Heart right ventricle (tissue), 16 donors: ENCODE results near the gene PAK4. TPM values are rescaled to one million over a fixed set of nuclear protein-coding genes. Genes with fewer than 3 reads are reported as not detected.

Experiments used
- ATAC-seq, 8 donors: fragments of 200-7000 bp; cut with Tn5 transposase; one replicate each; pipeline ENCODE4 v1.9.1; 2020; ENCODE audit warnings: mild to moderate bottlenecking in 8 of 8, moderate library complexity in 8 of 8, moderate number of reproducible peaks in 1 of 8
- DNase-seq, 2 donors: peaks; one replicate each; pipeline ENCODE4 v3.0.0-alpha.2; 2020
- H3K27ac ChIP-seq, 10 donors: fragments of 200-600 bp; sonication (generic) in 2 of 10; one replicate each; pipeline versions ENCODE4 v1.5.0 to v1.8.0; 2020 to 2022; ENCODE audit warnings: mild to moderate bottlenecking in 3 of 10
- H3K27me3 ChIP-seq, 7 donors: fragments of 200-600 bp; one replicate each; pipeline ENCODE4 v1.8.0; 2021 to 2022; ENCODE audit warnings: mild to moderate bottlenecking in 2 of 7
- H3K36me3 ChIP-seq, 9 donors: fragments of 200-600 bp; sonication (generic) in 1 of 9; one replicate each; pipeline versions ENCODE4 v1.5.0 to v1.8.0; 2020 to 2022; ENCODE audit warnings: mild to moderate bottlenecking in 2 of 9
- H3K4me1 ChIP-seq, 9 donors: fragments of 200-600 bp; sonication (generic) in 1 of 9; one replicate each; pipeline versions ENCODE4 v1.5.0 to v1.8.0; 2020 to 2022; ENCODE audit warnings: mild to moderate bottlenecking in 4 of 9
- H3K4me3 ChIP-seq, 10 donors: fragments of 200-600 bp; sonication (generic) in 2 of 10; one replicate each; pipeline versions ENCODE4 v1.5.0 to v1.8.0; 2020 to 2022; ENCODE audit warnings: mild to moderate bottlenecking in 7 of 10, moderate library complexity in 2 of 10
- H3K9me3 ChIP-seq, 11 donors: fragments of 200-600 bp in 10 of 11; sonication (generic) in 2 of 11; one replicate each; pipeline versions ENCODE4 v1.5.0 to v1.8.0; 2013 to 2022; ENCODE audit warnings: mild to moderate bottlenecking in 2 of 11, control low read depth in 1 of 11, moderate library complexity in 1 of 11
- CTCF ChIP-seq, 9 donors: fragments of 200-600 bp; sonication (generic) in 2 of 9; IDR thresholded peaks; one replicate each; pipeline versions ENCODE4 v1.5.0 to v1.8.0; 2021 to 2022; ENCODE audit warnings: antibody characterized with exemption in 9 of 9, mild to moderate bottlenecking in 5 of 9, moderate library complexity in 1 of 9
- WGBS, 2 donors: extraction: QIAGEN DNeasy Blood & Tissue Kit; methylation state at CpG; one replicate each; pipeline ENCODE4 v1.1.7; 2013; ENCODE audit warnings: inconsistent platforms in 1 of 2; 5-methylcytosine and 5-hydroxymethylcytosine counted together
- intact Hi-C, 10 donors: fragments of 100-400 bp; cut with DNase I; formaldehyde crosslinking; loops; one replicate each; pipeline versions ENCODE4 v1.11.1 to v1.14.2; 2022
- polyA plus RNA-seq, 2 donors: library from polyadenylated mRNA; stranded (reverse); fragments of 200-250 nt; gene quantifications; one replicate each; pipeline ENCODE4 v1.2.3, GENCODE V29; 2013
- total RNA-seq, 10 donors: library from RNA; stranded (reverse); fragmentation: NEBNext Ultra II Directional in 3 of 10; extraction: Animal tissue kit (Norgen Biotek cat#: 25700) in 3 of 10; gene quantifications; one replicate each; pipeline versions ENCODE4 v1.2.1 to v1.2.4, GENCODE V29; 2021 to 2023
- donor health status: Arrhythmogenic right ventricular cardiomyopathy.
- donor health status: ischemic (EF 13 %, LVEDD 7.1; RV severe dilation, severe dysfunction).
- donor health status: healthy with polysubstance abuse.
- donor health status: DM: no; HTN: yes; CAD: no.
- donor health status: DM: no; HTN: no; CAD: no.
- donor health status: ischemic (EF 25% LVEDD 6.9; RV normal size, moderate dysfunction).
- donor health status: ischemic (EF 25% LVEDD 5.7; RV mildly dilated, moderate dysfunction).
- donor health status: healthy.
- donor health status: DM: yes; HTN: yes; CAD: no.
- donor health status: Ischemic cardiomyopathy.
- donor health status: ischemic (EF 35%, LVEDD 5.7; RV mildly dilated, moderate dysfunction).
- donor health status: nonischemic (EF 11% LVEDD 7.7; RV severe dilation, severe dysfunction).
- donor health status: DM: yes; HTN: yes; CAD: no.
- donor health status: PGD.
- donor health status: ischemic (EF 29% LVEDD 5.4; RV normal size, mild dysfunction).
- donor health status: nonischemic (EF 23%, LVEDD 6.1; RV moderate dilation, normal function).

Gene PAK4
- total and polyA plus RNA-seq, 12 donors: 8.6 to 22.4 (median 16.1) TPM

DNA sequence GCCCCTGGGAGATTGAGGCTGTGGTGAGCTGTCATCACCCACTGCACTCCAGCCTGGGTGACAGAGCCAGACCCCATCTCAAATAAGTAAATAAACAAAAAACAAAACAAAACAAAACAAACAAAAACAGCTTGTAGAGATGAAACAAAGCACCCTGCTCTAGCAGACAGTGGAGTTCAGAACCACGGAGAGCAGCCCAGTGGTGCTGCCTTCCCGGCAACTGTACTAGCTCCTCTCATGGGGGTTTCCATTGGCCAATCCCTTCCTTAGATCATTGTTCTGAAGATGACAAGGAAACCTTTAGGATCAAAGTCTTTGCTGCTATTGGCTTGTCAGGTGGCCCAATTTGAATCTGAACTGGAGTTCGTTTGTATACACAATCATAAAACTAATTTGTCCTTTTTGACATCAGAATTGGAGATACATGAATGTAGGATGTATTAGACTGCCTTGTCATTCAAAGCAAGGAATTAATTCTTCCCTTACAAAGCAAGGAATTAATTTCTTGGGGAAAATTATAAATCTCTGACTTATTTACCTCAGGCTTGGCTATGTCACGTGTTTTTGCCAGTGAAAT is 98.2 kb downstream of the PAK4 start:
- no peak overlapping the region for H3K27ac ChIP-seq
- intact Hi-C loops: no loop called here
- H3K4me3 ChIP-seq: no peak overlapping the region
- no peaks in the 10 kb centered on the region for H3K9me3 ChIP-seq
- H3K36me3 ChIP-seq: no peaks in the 10 kb centered on the region
- H3K27me3 ChIP-seq: peaks cover 0 to 75% (median 52%) of the 10 kb centered on the region in 7 donors
- no peaks in the 10 kb centered on the region for H3K4me1 ChIP-seq
- DNase-seq (no peak), ATAC-seq (no peak)
- WGBS, 2 donors: 16 to 25% methylated on average over 4 of the region's 4 CpGs
- TF ChIP-seq CTCF (IDR thresholded peaks at IDR 0.05): no peak

- no peak overlapping the region for H3K4me3 ChIP-seq
- H3K27ac ChIP-seq: no peak overlapping the region
- TF ChIP-seq CTCF (IDR thresholded peaks at IDR 0.05): no peak
- no peaks in the 10 kb centered on the region for H3K36me3 ChIP-seq
- ATAC-seq (no peak), DNase-seq (no peak)
- intact Hi-C loops: no loop called here
- no peaks in the 10 kb centered on the region for H3K4me1 ChIP-seq
- H3K9me3 ChIP-seq: no peaks in the 10 kb centered on the region
- WGBS, 2 donors: 25 to 26% methylated on average over 3 of the region's 3 CpGs
- H3K27me3 ChIP-seq: peaks cover 0 to 75% (median 47%) of the 10 kb centered on the region in 7 donors
Observed at GRCh38 chr19:39224910-39225309, 99.3 kb downstream of the PAK4 start.

Other genes with a start within 250 kb of the PAK4 start
- 1 to 10 TPM; 1.6 to 7.0 (median 2.8) TPM for gene RINL, start 247.5 kb upstream of the PAK4 start, total RNA-seq
- 10 to 100 TPM in 1 of 2 donors, 1 to 10 TPM in 1; 4.6 to 14.5 TPM for gene RINL, start 247.5 kb upstream of the PAK4 start, polyA plus RNA-seq
- gene SIRT2, start 226.2 kb upstream of the PAK4 start, total RNA-seq: 100 to 1,000 TPM in 1 of 10 donors, 10 to 100 TPM in 9; 51.7 to 103 (median 72.6) TPM
- 10 to 100 TPM; 46.3 to 86.0 TPM for gene SIRT2, start 226.2 kb upstream of the PAK4 start, polyA plus RNA-seq
- 10 to 100 TPM; 16.1 to 26.6 (median 21.6) TPM for gene NFKBIB, start 225.8 kb upstream of the PAK4 start, total RNA-seq
- gene NFKBIB, start 225.8 kb upstream of the PAK4 start, polyA plus RNA-seq: 10 to 100 TPM; 31.5 to 79.8 TPM
- under 1 TPM in 5 of 10 donors, not detected in 5; 0.25 to 0.93 (median 0.38) TPM for gene CCER2, start 213.6 kb upstream of the PAK4 start, total RNA-seq
- gene CCER2, start 213.6 kb upstream of the PAK4 start, polyA plus RNA-seq: under 1 TPM; 0.13 to 0.37 TPM
- 10 to 100 TPM; 14.7 to 21.9 (median 18.9) TPM for gene SARS2, start 195.0 kb upstream of the PAK4 start, total RNA-seq
- gene SARS2, start 195.0 kb upstream of the PAK4 start, polyA plus RNA-seq: 10 to 100 TPM; 10.4 to 51.9 TPM
- gene MRPS12, start 194.8 kb upstream of the PAK4 start, total RNA-seq: 10 to 100 TPM; 41.8 to 78.7 (median 54.1) TPM
- gene MRPS12, start 194.8 kb upstream of the PAK4 start, polyA plus RNA-seq: 100 to 1,000 TPM in 1 of 2 donors, 10 to 100 TPM in 1; 39.7 to 122 TPM
- gene FBXO17, start 150.0 kb upstream of the PAK4 start, total RNA-seq: 1 to 10 TPM in 9 of 10 donors, under 1 TPM in 1; 1.00 to 2.8 (median 1.7) TPM
- 1 to 10 TPM; 2.5 to 3.2 TPM for gene FBXO17, start 150.0 kb upstream of the PAK4 start, polyA plus RNA-seq
- 10 to 100 TPM; 11.4 to 40.5 (median 21.4) TPM for gene FBXO27, start 93.2 kb upstream of the PAK4 start, total RNA-seq
- 1 to 10 TPM; 2.3 to 6.6 TPM for gene FBXO27, start 93.2 kb upstream of the PAK4 start, polyA plus RNA-seq
- gene ACP7, start 41.4 kb upstream of the PAK4 start, total RNA-seq: not detected
- gene ACP7, start 41.4 kb upstream of the PAK4 start, polyA plus RNA-seq: not detected
- gene NCCRP1, start 71.2 kb downstream of the PAK4 start, total RNA-seq: not detected
- gene NCCRP1, start 71.2 kb downstream of the PAK4 start, polyA plus RNA-seq: under 1 TPM in 1 of 2 donors, not detected in 1; 0.03 TPM
- gene SYCN, start 78.5 kb downstream of the PAK4 start, total RNA-seq: under 1 TPM in 1 of 10 donors, not detected in 9; 0.55 TPM
- gene SYCN, start 78.5 kb downstream of the PAK4 start, polyA plus RNA-seq: not detected
- not detected for gene IFNL3, start 119.2 kb downstream of the PAK4 start, total RNA-seq
- not detected for gene IFNL3, start 119.2 kb downstream of the PAK4 start, polyA plus RNA-seq
- gene IFNL4, start 123.1 kb downstream of the PAK4 start, total RNA-seq: not detected
- gene IFNL4, start 123.1 kb downstream of the PAK4 start, polyA plus RNA-seq: not detected
- not detected for gene IFNL2, start 142.6 kb downstream of the PAK4 start, total RNA-seq
- not detected for gene IFNL2, start 142.6 kb downstream of the PAK4 start, polyA plus RNA-seq
- gene IFNL1, start 170.6 kb downstream of the PAK4 start, total RNA-seq: not detected
- gene IFNL1, start 170.6 kb downstream of the PAK4 start, polyA plus RNA-seq: not detected
- gene LRFN1, start 195.1 kb downstream of the PAK4 start, total RNA-seq: under 1 TPM in 9 of 10 donors, not detected in 1; 0.07 to 0.42 (median 0.32) TPM
- gene LRFN1, start 195.1 kb downstream of the PAK4 start, polyA plus RNA-seq: under 1 TPM; 0.14 to 0.29 TPM
- 10 to 100 TPM in 5 of 10 donors, 1 to 10 TPM in 5; 6.9 to 64.2 (median 11.1) TPM for gene GMFG, start 210.3 kb downstream of the PAK4 start, total RNA-seq
- 10 to 100 TPM; 26.9 to 39.6 TPM for gene GMFG, start 210.3 kb downstream of the PAK4 start, polyA plus RNA-seq
- 10 to 100 TPM; 35.5 to 60.4 (median 47.2) TPM for gene SAMD4B, start 216.6 kb downstream of the PAK4 start, total RNA-seq
- gene SAMD4B, start 216.6 kb downstream of the PAK4 start, polyA plus RNA-seq: 10 to 100 TPM; 59.2 to 92.8 TPM